ENCODE results near the gene SHKBP1.

Gene SHKBP1

DNA sequence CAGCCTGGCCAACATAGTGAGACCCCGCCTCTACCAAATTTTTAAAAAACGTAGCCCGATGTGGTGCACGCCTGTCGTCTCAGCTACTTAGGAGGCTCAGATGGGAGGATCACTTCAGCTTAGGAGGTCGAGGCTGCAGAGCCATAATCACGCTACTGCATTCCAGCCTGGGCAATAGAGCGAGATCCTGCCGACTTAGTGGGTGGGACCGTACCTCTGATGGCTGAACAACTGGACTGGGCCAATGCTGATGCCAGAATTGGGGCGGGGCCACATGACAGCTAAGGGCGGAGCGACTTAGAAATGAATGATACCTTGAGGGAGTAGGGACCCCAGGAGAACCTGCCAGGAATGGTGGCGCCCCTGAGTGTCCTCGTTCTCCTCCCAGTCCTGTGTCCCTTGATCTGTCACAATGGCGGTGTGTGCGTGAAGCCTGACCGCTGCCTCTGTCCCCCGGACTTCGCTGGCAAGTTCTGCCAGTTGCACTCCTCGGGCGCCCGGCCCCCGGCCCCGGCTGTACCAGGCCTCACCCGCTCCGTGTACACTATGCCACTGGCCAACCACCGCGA is 28.1 kb downstream of the SHKBP1 start:
- peaks cover 34% of the 10 kb centered on the region for H3K36me3 ChIP-seq

DNA sequence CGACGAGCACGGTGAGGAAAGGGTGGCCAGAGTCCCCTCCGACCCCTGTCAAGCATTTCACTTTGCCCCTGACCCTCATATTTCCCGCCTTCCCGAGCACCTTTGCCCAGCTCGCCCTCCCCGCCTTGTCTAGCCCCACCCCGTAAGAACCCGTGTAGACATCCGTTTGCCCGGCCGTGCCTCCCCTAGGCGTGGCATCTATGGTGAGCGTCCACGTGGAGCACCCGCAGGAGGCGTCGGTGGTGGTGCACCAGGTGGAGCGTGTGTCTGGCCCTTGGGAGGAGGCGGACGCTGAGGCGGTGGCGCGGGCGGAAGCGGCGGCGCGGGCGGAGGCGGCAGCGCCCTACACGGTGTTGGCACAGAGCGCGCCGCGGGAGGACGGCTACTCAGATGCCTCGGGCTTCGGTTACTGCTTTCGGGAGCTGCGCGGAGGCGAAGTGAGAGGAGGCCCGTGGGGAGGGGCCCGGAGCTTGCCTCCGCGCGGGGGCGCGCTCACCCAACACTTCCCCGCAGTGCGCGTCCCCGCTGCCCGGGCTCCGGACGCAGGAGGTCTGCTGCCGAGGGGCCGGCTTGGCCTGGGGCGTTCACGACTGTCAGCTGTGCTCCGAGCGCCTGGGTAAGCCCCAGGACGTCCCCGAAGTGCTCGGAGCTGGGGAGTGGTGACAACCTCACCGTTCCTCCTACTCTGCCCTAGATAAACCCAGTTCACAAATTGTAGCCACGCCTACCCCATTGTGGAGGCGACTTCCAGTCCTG is 28.7 kb downstream of the SHKBP1 start:
- DNase-seq: no peak
- Histone ChIP-seq H3K9me3 (ENCODE audit: severe bottlenecking) (no peaks in the 10 kb centered on the region), H3K27me3 (ENCODE audit: insufficient read depth, low read depth, severe bottlenecking) (no peaks in the 10 kb centered on the region), H3K27ac (no peak overlapping the region), H3K4me3 (ENCODE audit: low read depth, low read length) (no peak overlapping the region), H3K36me3 (peaks cover 29% of the 10 kb centered on the region)
- TF ChIP-seq CTCF (IDR thresholded peaks at IDR 0.05; ENCODE audit: low read depth, low read length): no peak

More for the DNA sequence above, 28.1 kb downstream of the SHKBP1 start:
- no peak overlapping the region for H3K4me3 ChIP-seq (ENCODE audit: low read depth, low read length)
- DNase-seq: no peak
- no peaks in the 10 kb centered on the region for H3K9me3 ChIP-seq (ENCODE audit: severe bottlenecking)
- TF ChIP-seq CTCF (IDR thresholded peaks at IDR 0.05; ENCODE audit: low read depth, low read length): no peak
- no peak overlapping the region for H3K27ac ChIP-seq
- no peaks in the 10 kb centered on the region for H3K27me3 ChIP-seq (ENCODE audit: insufficient read depth, low read depth, severe bottlenecking)

- H3K27me3 ChIP-seq (ENCODE audit: insufficient read depth, low read depth, severe bottlenecking): no peaks in the 10 kb centered on the region
- no peak for DNase-seq
- TF ChIP-seq CTCF (IDR thresholded peaks at IDR 0.05; ENCODE audit: low read depth, low read length): no peak
- H3K36me3 ChIP-seq: peaks cover 42% of the 10 kb centered on the region
- H3K4me3 ChIP-seq (ENCODE audit: low read depth, low read length): no peak overlapping the region
- no peaks in the 10 kb centered on the region for H3K9me3 ChIP-seq (ENCODE audit: severe bottlenecking)
- H3K27ac ChIP-seq: no peak overlapping the region
Measured at GRCh38 chr19:40607311-40608239, 30.9 kb downstream of the SHKBP1 start.

- Histone ChIP-seq H3K27ac (no peak overlapping the region), H3K4me3 (ENCODE audit: low read depth, low read length) (no peak overlapping the region), H3K9me3 (ENCODE audit: severe bottlenecking) (no peaks in the 10 kb centered on the region), H3K36me3 (peaks cover 48% of the 10 kb centered on the region), H3K27me3 (ENCODE audit: insufficient read depth, low read depth, severe bottlenecking) (no peaks in the 10 kb centered on the region)
- no peak for DNase-seq
- TF ChIP-seq CTCF (IDR thresholded peaks at IDR 0.05; ENCODE audit: low read depth, low read length): no peak
Measured at GRCh38 chr19:40608240-40608621, 31.6 kb downstream of the SHKBP1 start.

GRCh38 chr19:40608957-40609356 is 32.3 kb downstream of the SHKBP1 start:
- DNase-seq: no peak
- H3K27me3 ChIP-seq (ENCODE audit: insufficient read depth, low read depth, severe bottlenecking): no peaks in the 10 kb centered on the region
- H3K27ac ChIP-seq: no peak overlapping the region
- no peak overlapping the region for H3K4me3 ChIP-seq (ENCODE audit: low read depth, low read length)
- TF ChIP-seq CTCF (IDR thresholded peaks at IDR 0.05; ENCODE audit: low read depth, low read length): no peak
- no peaks in the 10 kb centered on the region for H3K9me3 ChIP-seq (ENCODE audit: severe bottlenecking)
- H3K36me3 ChIP-seq: peaks cover 52% of the 10 kb centered on the region

Measured in WERI-Rb-1 (cell line).